Occipital lobe (tissue), 2 donors: ENCODE data around the gene GCC1. TPM values are rescaled to one million over a fixed set of nuclear protein-coding genes. Genes with fewer than 3 reads are reported as not detected.

ENCODE experiments used
- DNase-seq: peaks from one replicate; lab custom pipeline; 2025; lab: John Stamatoyannopoulos, UW
- total RNA-seq: library from RNA; depleted of rRNA; stranded (reverse); fragments of >200 nt; gene quantifications from one replicate; pipeline ENCODE4 v1.2.3, GENCODE V29; 2014

Gene GCC1
- total RNA-seq, 1 donor from 2014 or later: 12.6 TPM

DNA sequence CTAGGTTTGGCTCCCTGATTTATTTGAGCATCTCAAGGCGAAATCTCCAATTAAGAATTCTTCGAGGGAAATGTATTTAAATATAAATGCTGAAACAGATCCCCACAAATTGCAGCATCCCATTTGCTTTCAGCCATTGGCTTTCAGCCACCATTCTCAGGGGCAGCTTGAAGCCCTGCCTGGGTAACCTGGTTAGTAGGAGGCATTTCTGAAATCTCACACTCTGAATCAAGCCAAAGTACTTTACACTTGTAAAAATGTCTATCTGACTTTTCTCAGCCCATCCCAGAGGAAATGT lies 49.1 kb downstream of the GCC1 start:
- no peak for DNase-seq

- no peak for DNase-seq
Measured at GRCh38 chr7:127535546-127536393, 49.6 kb downstream of the GCC1 start.

DNA sequence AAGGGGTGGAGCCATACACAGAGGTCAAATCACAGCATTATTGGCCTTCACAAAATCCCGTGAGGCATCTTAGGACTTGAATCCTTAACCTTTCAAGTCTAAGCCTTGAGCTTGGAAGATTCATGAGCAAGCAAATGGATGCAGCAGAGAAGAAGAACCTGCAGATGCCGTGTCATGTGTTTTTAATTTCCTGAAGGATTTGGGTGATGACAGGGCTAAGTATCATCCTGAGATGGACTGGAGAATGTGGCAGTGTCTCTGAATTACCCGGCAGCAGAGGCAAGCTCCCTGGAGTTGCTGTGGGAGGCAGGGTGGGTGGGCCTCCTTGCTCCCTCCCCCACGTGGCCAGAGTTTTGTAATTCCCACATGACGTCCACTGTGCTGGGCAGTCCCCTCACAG lies 50.8 kb downstream of the GCC1 start:
- no peak for DNase-seq

- no peak for DNase-seq
Measured at GRCh38 chr7:127532736-127533135, 52.7 kb downstream of the GCC1 start.

GRCh38 chr7:127532151-127532550 lies 53.2 kb downstream of the GCC1 start:
- DNase-seq: no peak

Other genes starting within 250 kb of the GCC1 start
- 51.0 TPM for gene ZNF800, start 192.9 kb downstream of the GCC1 start, total RNA-seq
- 94.8 TPM for gene ARF5, start 2.8 kb upstream of the GCC1 start, total RNA-seq
- 0.78 TPM for gene FSCN3, start 8.1 kb upstream of the GCC1 start, total RNA-seq
- gene PAX4, start 32.5 kb upstream of the GCC1 start, total RNA-seq: not detected
- gene SND1, start 66.6 kb upstream of the GCC1 start, total RNA-seq: 65.8 TPM